Keratinocyte (primary cell): ENCODE results near the gene ZC3H13. TPM values are rescaled to one million over a fixed set of nuclear protein-coding genes. Genes with fewer than 3 reads are reported as not detected.

Experiments used
- DNase-seq: peaks from one replicate; pipeline ENCODE4 v3.0.0-alpha.2; 2011; ENCODE audit warnings: low read depth, missing footprints, low spot score
- FAIRE-seq: peaks from 2 replicates; lab custom pipeline; 2011; peaks lifted over from hg19 to GRCh38; lab: Jason Lieb, UNC
- H2AFZ ChIP-seq: 2 replicates; pipeline ENCODE4 v1.6.0; 2012; ENCODE audit warnings: low read length, control low read depth, inconsistent platforms; ENCODE audit not compliant: control insufficient read depth
- H3K27ac ChIP-seq: 2 replicates; pipeline ENCODE4 v1.5.1; 2011; ENCODE audit warnings: low read length; ENCODE audit not compliant: control insufficient read depth, insufficient read depth
- H3K27me3 ChIP-seq: 3 replicates; pipeline ENCODE4 v1.6.0; 2011; ENCODE audit warnings: low read length; ENCODE audit not compliant: control insufficient read depth, insufficient read depth; ENCODE audit errors: extremely low read depth
- H3K36me3 ChIP-seq, 2 experiments: 2 replicates in 1 of 2; 3 replicates in 1 of 2; pipeline ENCODE4 v1.5.1; 2011; ENCODE audit warnings: low read length in 2 of 2, mild to moderate bottlenecking in 1 of 2; ENCODE audit not compliant: control insufficient read depth in 2 of 2, insufficient read depth in 2 of 2; ENCODE audit errors: extremely low read depth in 1 of 2
- H3K4me1 ChIP-seq: 3 replicates; pipeline ENCODE4 v1.5.1; 2011; ENCODE audit warnings: low read length; ENCODE audit not compliant: control insufficient read depth, insufficient read depth; ENCODE audit errors: extremely low read depth
- H3K4me2 ChIP-seq: 3 replicates; pipeline ENCODE4 v1.6.0; 2011; ENCODE audit warnings: low read depth, low read length; ENCODE audit not compliant: control insufficient read depth, insufficient read depth; ENCODE audit errors: extremely low read depth
- H3K4me3 ChIP-seq, 3 experiments: fragments of 200-600 bp in 1 of 3; sonication (generic) in 1 of 3; 2 replicates in 2 of 3; 3 replicates in 1 of 3; pipeline ENCODE4 v1.5.1; 2011 to 2016; ENCODE audit warnings: low read length in 3 of 3, mild to moderate bottlenecking in 3 of 3, control low read depth in 2 of 3, inconsistent platforms in 1 of 3, low read depth in 1 of 3, mixed read lengths in 1 of 3, mixed run types in 1 of 3, moderate library complexity in 1 of 3; ENCODE audit not compliant: control insufficient read depth in 2 of 3, insufficient read depth in 2 of 3; ENCODE audit errors: extremely low read depth in 1 of 3
- H3K79me2 ChIP-seq: 2 replicates; pipeline ENCODE4 v1.6.0; 2012; ENCODE audit warnings: low read length; ENCODE audit not compliant: control insufficient read depth, insufficient read depth
- H3K9ac ChIP-seq: 3 replicates; pipeline ENCODE4 v1.6.0; 2011; ENCODE audit warnings: low read length; ENCODE audit not compliant: control insufficient read depth, insufficient read depth; ENCODE audit errors: extremely low read depth
- H3K9me1 ChIP-seq: 3 replicates; pipeline ENCODE4 v1.6.0; 2011; ENCODE audit warnings: low read length; ENCODE audit not compliant: control insufficient read depth, insufficient read depth; ENCODE audit errors: extremely low read depth
- H3K9me3 ChIP-seq: 2 replicates; pipeline ENCODE4 v1.5.1; 2012; ENCODE audit warnings: low read depth, low read length; ENCODE audit not compliant: control insufficient read depth
- H4K20me1 ChIP-seq: 3 replicates; pipeline ENCODE4 v1.6.0; 2011; ENCODE audit warnings: low read length; ENCODE audit not compliant: control insufficient read depth, insufficient read depth; ENCODE audit errors: extremely low read depth
- EZH2 ChIP-seq: IDR thresholded peaks from one replicate; pipeline ENCODE4 v1.6.1; 2012; ENCODE audit warnings: inconsistent platforms, mild to moderate bottlenecking, low read length, moderate library complexity
- dilution Hi-C: fragments of 300-500 bp; cut with MboI; formaldehyde crosslinking; loops from one replicate; pipeline ENCODE4 v1.7.0; 2020; ENCODE audit warnings: low sequenced_read_pairs; ENCODE audit not compliant: extremely low pct_ligation_motif_present
- polyA plus RNA-seq, 5 experiments: library from polyadenylated mRNA; depleted of rRNA in 3 of 5; stranded (reverse) in 3 of 5; stranded (forward) in 1 of 5; unstranded in 1 of 5; fragments of >200 nt; gene quantifications; 1 replicate in 1 of 5; 2 replicates in 3 of 5; 3 replicates in 1 of 5; pipeline versions ENCODE4 v1.2.1 to v1.2.3, GENCODE V29; 2011 to 2012; ENCODE audit warnings: missing spikeins in 2 of 5, low read depth in 1 of 5, low replicate concordance in 1 of 5
- TF ChIP-seq, protein P1 (sequence below), 3 experiments: IDR thresholded peaks in 1 of 3; conservative IDR thresholded peaks in 1 of 3; optimal IDR thresholded peaks in 1 of 3; 2 replicates in 2 of 3; 3 replicates in 1 of 3; pipeline versions ENCODE3 to v1.5.1; 2011; ENCODE audit warnings: low read length in 3 of 3, mild to moderate bottlenecking in 3 of 3, moderate library complexity in 2 of 3, control low read depth in 1 of 3, inconsistent platforms in 1 of 3; ENCODE audit not compliant: insufficient read depth in 2 of 3; ENCODE audit errors: extremely low read depth in 1 of 3

ZC3H13 gene
- polyA plus RNA-seq, 1 donor (not counting 4 experiments of a cell fraction or from before 2014, with no cell fraction given), result 10.6 TPM

DNA sequence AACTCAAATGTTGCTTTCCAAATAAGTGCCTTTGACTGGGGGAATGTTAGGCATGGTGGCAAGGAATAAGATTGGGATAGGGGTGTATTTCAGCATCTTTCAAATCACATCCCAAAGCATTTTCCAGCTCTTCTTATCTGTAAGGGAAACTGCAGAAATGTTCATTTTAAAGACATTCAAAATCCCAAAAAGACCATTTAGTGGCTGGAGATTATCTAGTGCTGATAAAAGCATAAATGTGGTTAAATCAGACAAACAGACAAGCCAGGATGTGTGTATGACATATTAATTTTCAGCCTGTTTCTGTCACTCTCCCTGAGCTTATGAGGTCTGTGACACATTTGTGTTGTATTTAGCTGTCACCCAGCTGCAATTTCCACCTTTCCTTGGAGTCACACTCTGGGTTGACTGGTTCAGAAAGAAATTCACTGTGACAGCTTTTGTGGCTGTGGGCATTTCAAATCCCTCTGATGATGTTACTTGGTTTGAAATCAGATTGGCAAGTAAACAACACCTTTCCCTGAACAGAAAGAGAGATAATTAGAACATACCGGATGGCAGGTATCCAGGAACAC, 131.3 kb downstream of the ZC3H13 start:
- Histone ChIP-seq H3K4me1 (no peaks in the 10 kb centered on the region), H3K27ac (no peak overlapping the region), H3K4me3 (no peak overlapping the region), H3K9me1 (no peaks in the 10 kb centered on the region), H3K27me3 (peaks cover 6% of the 10 kb centered on the region), H3K9ac (no peak overlapping the region), H3K4me2 (no peak overlapping the region), H3K9me3 (no peaks in the 10 kb centered on the region), H2AFZ (no peak overlapping the region), H3K79me2 (no peaks in the 10 kb centered on the region), H3K36me3 (no peaks in the 10 kb centered on the region), H4K20me1 (no peaks in the 10 kb centered on the region)
- DNase-seq (no peak), FAIRE-seq (no peak)
- no peak for TF ChIP-seq EZH2
- dilution Hi-C loops, result no loop called here

DNA sequence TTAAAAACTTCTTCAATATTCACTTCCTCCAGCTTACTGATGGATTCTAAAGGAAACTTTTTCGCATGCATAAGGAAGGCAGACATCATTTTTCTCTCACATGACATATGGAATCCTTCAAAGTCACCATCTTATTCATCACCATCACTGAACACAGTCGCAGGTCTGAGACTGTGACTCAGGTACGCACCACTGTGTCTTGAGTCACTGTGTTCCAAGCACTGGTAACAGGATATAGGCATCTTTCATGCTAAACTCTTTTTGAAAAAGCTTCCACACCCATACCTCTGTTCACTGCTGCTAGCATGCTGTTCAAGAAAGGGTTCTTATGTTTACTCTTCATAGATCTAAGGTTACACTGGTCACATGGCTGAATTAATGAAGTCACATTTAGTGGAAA, 133.9 kb downstream of the ZC3H13 start:
- no peaks in the 10 kb centered on the region for H3K4me1 ChIP-seq
- TF ChIP-seq, protein P1, sequence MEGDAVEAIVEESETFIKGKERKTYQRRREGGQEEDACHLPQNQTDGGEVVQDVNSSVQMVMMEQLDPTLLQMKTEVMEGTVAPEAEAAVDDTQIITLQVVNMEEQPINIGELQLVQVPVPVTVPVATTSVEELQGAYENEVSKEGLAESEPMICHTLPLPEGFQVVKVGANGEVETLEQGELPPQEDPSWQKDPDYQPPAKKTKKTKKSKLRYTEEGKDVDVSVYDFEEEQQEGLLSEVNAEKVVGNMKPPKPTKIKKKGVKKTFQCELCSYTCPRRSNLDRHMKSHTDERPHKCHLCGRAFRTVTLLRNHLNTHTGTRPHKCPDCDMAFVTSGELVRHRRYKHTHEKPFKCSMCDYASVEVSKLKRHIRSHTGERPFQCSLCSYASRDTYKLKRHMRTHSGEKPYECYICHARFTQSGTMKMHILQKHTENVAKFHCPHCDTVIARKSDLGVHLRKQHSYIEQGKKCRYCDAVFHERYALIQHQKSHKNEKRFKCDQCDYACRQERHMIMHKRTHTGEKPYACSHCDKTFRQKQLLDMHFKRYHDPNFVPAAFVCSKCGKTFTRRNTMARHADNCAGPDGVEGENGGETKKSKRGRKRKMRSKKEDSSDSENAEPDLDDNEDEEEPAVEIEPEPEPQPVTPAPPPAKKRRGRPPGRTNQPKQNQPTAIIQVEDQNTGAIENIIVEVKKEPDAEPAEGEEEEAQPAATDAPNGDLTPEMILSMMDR (optimal IDR thresholded peaks at IDR 0.05 in 1 of 3, IDR thresholded peaks at IDR 0.05 in 1 of 3, conservative IDR thresholded peaks at IDR 0.05 in 1 of 3; ENCODE audit: extremely low read depth in 1 of 3, insufficient read depth in 2 of 3, low read length in 3 of 3), result no peak
- no peak for TF ChIP-seq EZH2
- DNase-seq (no peak), FAIRE-seq (no peak)
- no peak overlapping the region for H2AFZ ChIP-seq
- H3K4me2 ChIP-seq, result no peak overlapping the region
- no peaks in the 10 kb centered on the region for H3K9me1 ChIP-seq
- dilution Hi-C loops, result no loop called here
- no peaks in the 10 kb centered on the region for H4K20me1 ChIP-seq
- no peaks in the 10 kb centered on the region for H3K36me3 ChIP-seq
- no peaks in the 10 kb centered on the region for H3K9me3 ChIP-seq
- no peak overlapping the region for H3K27ac ChIP-seq
- H3K79me2 ChIP-seq, result no peaks in the 10 kb centered on the region
- H3K4me3 ChIP-seq, result no peak overlapping the region
- H3K9ac ChIP-seq, result no peak overlapping the region
- H3K27me3 ChIP-seq, result peaks cover under 1% of the 10 kb centered on the region

DNA sequence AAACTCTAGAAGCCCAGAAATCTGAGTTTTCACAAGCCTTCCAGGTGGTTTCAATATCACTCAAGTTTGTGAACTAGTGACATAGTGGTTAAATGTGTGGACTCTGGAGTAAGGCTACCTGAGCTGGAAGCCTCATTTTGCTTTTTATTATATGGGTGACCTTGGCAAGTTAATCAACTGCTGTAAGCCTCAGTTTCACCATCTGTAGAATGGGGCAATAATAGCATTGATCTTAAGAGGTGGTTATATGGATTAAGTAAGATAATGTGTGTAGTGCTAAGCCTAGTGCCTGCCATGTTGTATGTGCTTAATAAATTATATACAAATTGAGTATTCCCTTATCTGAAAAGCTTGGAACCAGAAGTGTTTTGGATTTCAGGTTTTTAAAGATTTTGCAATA, 135.5 kb downstream of the ZC3H13 start:
- Histone ChIP-seq H3K4me2 (no peak overlapping the region), H3K79me2 (no peaks in the 10 kb centered on the region), H3K27ac (no peak overlapping the region), H3K9me1 (no peaks in the 10 kb centered on the region), H3K9ac (no peak overlapping the region), H3K4me1 (no peaks in the 10 kb centered on the region), H3K4me3 (no peak overlapping the region), H3K36me3 (no peaks in the 10 kb centered on the region), H3K9me3 (no peaks in the 10 kb centered on the region), H2AFZ (no peak overlapping the region), H3K27me3 (no peaks in the 10 kb centered on the region), H4K20me1 (no peaks in the 10 kb centered on the region)
- FAIRE-seq (no peak), DNase-seq (no peak)
- TF ChIP-seq, protein P1 (optimal IDR thresholded peaks at IDR 0.05 in 1 of 3, IDR thresholded peaks at IDR 0.05 in 1 of 3, conservative IDR thresholded peaks at IDR 0.05 in 1 of 3; ENCODE audit: extremely low read depth in 1 of 3, insufficient read depth in 2 of 3, low read length in 3 of 3), result no peak
- TF ChIP-seq EZH2, result no peak
- dilution Hi-C loops, result no loop called here
